B cell (primary cell): ENCODE results near the gene SIPA1L3. TPM values are rescaled to one million over a fixed set of nuclear protein-coding genes. Genes with fewer than 3 reads are reported as not detected.
"Not testable (repeated sequence)": the region's sequence is repeated elsewhere in the genome, so short reads cannot be mapped to it uniquely, and the experiment has no call there.

Source experiments
- ATAC-seq: fragments of 200-7000 bp; cut with Tn5 transposase; one replicate; pipeline ENCODE4 v1.10.0; 2021; ENCODE audit warnings: low read depth, mild to moderate bottlenecking, moderate number of reproducible peaks, moderate library complexity
- CTCF ChIA-PET: fragments of 350-600 bp; sonication (Branson Sonifier 250); formaldehyde crosslinking; loops from one replicate; lab custom pipeline; 2021; ENCODE audit warnings: antibody characterized with exemption, inconsistent platforms; lab: Charles Lee
- POLR2A ChIA-PET: fragments of 350-600 bp; sonication (Branson Sonifier 250); formaldehyde crosslinking; loops from one replicate; lab custom pipeline; 2021; ENCODE audit warnings: antibody characterized with exemption; lab: Charles Lee
- DNase-seq: peaks from one replicate; pipeline ENCODE4 v3.0.0; 2013
- H2AFZ ChIP-seq: 2 replicates; pipeline ENCODE4 v1.6.1; 2012; ENCODE audit warnings: mild to moderate bottlenecking, low read depth, low read length; ENCODE audit not compliant: insufficient read depth, poor library complexity, severe bottlenecking
- H3K27ac ChIP-seq, 2 donors: 1 replicate in 1 of 2; 2 replicates in 1 of 2; pipeline ENCODE4 v1.5.1; 2012 to 2013; ENCODE audit warnings: low read length in 2 of 2, mild to moderate bottlenecking in 2 of 2, moderate library complexity in 1 of 2
- H3K27me3 ChIP-seq, 4 experiments: fragments of 200-600 bp in 1 of 4; sonication (generic) in 1 of 4; replicated peaks in 1 of 4; 1 replicate in 2 of 4; 2 replicates in 2 of 4; pipeline versions ENCODE4 v1.6.1 to v1.7.0; 2013 to 2016; ENCODE audit warnings: low read length in 3 of 4, mild to moderate bottlenecking in 2 of 4, mixed read lengths in 1 of 4, moderate library complexity in 1 of 4; ENCODE audit not compliant: insufficient read depth in 4 of 4, control insufficient read depth in 3 of 4; ENCODE audit errors: control extremely low read depth in 1 of 4
- H3K36me3 ChIP-seq, 2 experiments: replicated peaks in 1 of 2; 1 replicate in 1 of 2; 2 replicates in 1 of 2; pipeline versions ENCODE4 v1.6.1 to v1.7.1; 2013; ENCODE audit warnings: low read length in 1 of 2; ENCODE audit not compliant: insufficient read depth in 2 of 2, control insufficient read depth in 1 of 2; ENCODE audit errors: control extremely low read depth in 1 of 2, extremely low read depth in 1 of 2
- H3K4me1 ChIP-seq, 2 donors: fragments of 200-600 bp in 1 of 2; sonication (generic) in 1 of 2; 1 replicate in 1 of 2; 2 replicates in 1 of 2; pipeline versions ENCODE4 v1.5.1 to v1.6.1; 2013 to 2017; ENCODE audit warnings: low read length in 2 of 2; ENCODE audit not compliant: control insufficient read depth in 2 of 2, insufficient read depth in 2 of 2
- H3K4me2 ChIP-seq: replicated peaks from 2 replicates; pipeline ENCODE3; 2012; ENCODE audit warnings: mild to moderate bottlenecking, low read depth, low read length; ENCODE audit not compliant: poor library complexity, severe bottlenecking
- H3K4me3 ChIP-seq, 5 experiments: fragments of 200-600 bp in 1 of 5; sonication (generic) in 1 of 5; 1 replicate in 3 of 5; 2 replicates in 2 of 5; pipeline versions ENCODE4 v1.5.1 to v1.7.0; 2011 to 2016; ENCODE audit warnings: low read length in 4 of 5, mild to moderate bottlenecking in 4 of 5, low read depth in 2 of 5, control low read depth in 1 of 5, moderate library complexity in 1 of 5; ENCODE audit not compliant: insufficient read depth in 1 of 5; ENCODE audit errors: control extremely low read depth in 1 of 5, extremely low read depth in 1 of 5
- H3K79me2 ChIP-seq: fragments of 200-600 bp; sonication (generic); one replicate; pipeline ENCODE4 v1.6.0; 2016; ENCODE audit warnings: low read length; ENCODE audit not compliant: control insufficient read depth, insufficient read depth
- H3K9ac ChIP-seq: fragments of 200-600 bp; sonication (generic); 2 replicates; pipeline ENCODE4 v1.6.1; 2017; ENCODE audit warnings: mild to moderate bottlenecking, low read length, moderate library complexity
- H3K9me3 ChIP-seq, 3 donors: one replicate each; pipeline versions ENCODE4 v1.6.1 to v1.7.1; 2013; ENCODE audit warnings: low read length in 2 of 3; ENCODE audit not compliant: control insufficient read depth in 2 of 3, insufficient read depth in 1 of 3; ENCODE audit errors: control extremely low read depth in 1 of 3
- H4K20me1 ChIP-seq: 2 replicates; pipeline ENCODE4 v1.6.0; 2012; ENCODE audit warnings: mild to moderate bottlenecking, low read length; ENCODE audit not compliant: insufficient read depth, control insufficient read depth, poor library complexity, severe bottlenecking
- H3K27ac Mint-ChIP-seq: one replicate; pipeline ENCODE4 v1.8.0; 2021; ENCODE audit warnings: mixed read lengths
- H3K27me3 Mint-ChIP-seq: one replicate; pipeline ENCODE4 v1.8.0; 2021; ENCODE audit warnings: mixed read lengths
- H3K4me1 Mint-ChIP-seq: one replicate; pipeline ENCODE4 v1.8.0; 2021; ENCODE audit warnings: mixed read lengths
- H3K4me3 Mint-ChIP-seq: one replicate; pipeline ENCODE4 v1.8.0; 2021; ENCODE audit warnings: mixed read lengths
- H3K9me3 Mint-ChIP-seq: one replicate; pipeline ENCODE4 v1.8.0; 2022; ENCODE audit warnings: mixed read lengths; ENCODE audit not compliant: insufficient read depth
- EZH2 ChIP-seq: IDR thresholded peaks from 2 replicates; pipeline ENCODE4 v1.6.1; 2012; ENCODE audit warnings: borderline replicate concordance, low read depth, mild to moderate bottlenecking, moderate library complexity, low read length; ENCODE audit not compliant: insufficient read depth, poor library complexity, severe bottlenecking
- WGBS: methylation state at CpG from one replicate; pipeline ENCODE4 v1.1.5; 2013; ENCODE audit warnings: missing lambda C conversion rate; ENCODE audit not compliant: insufficient coverage; 5-methylcytosine and 5-hydroxymethylcytosine counted together
- intact Hi-C: fragments of 100-400 bp; cut with micrococcal nuclease; formaldehyde crosslinking; loops from one replicate; pipeline ENCODE4 v1.10.0; 2022
- polyA plus RNA-seq: library from polyadenylated mRNA; depleted of rRNA; stranded (reverse); fragments of >200 nt; gene quantifications from 2 replicates; pipeline ENCODE4 v1.2.3, GENCODE V29; 2012
- total RNA-seq, 2 donors: library from RNA; stranded (reverse); fragments of 120-200 nt in 1 of 2; gene quantifications; 1 replicate in 1 of 2; 2 replicates in 1 of 2; pipeline versions ENCODE4 v1.2.3 to v1.2.4, GENCODE V29; 2013 to 2022

The SIPA1L3 gene
- total and polyA plus RNA-seq, 2 donors (not counting 1 experiment from before 2014, with no cell fraction given) = 48.3 to 295 TPM

- H4K20me1 ChIP-seq = no peaks in the 10 kb centered on the region
- H3K9me3 Mint-ChIP-seq = no peaks in the 10 kb centered on the region
- ATAC-seq (peak; percentile 12), DNase-seq (peak; percentile 45)
- peaks cover 0 to 42% of the 10 kb centered on the region in 2 experiments for H3K36me3 ChIP-seq
- H3K27me3 Mint-ChIP-seq = no peaks in the 10 kb centered on the region
- H3K27me3 ChIP-seq = no peaks in the 10 kb centered on the region
- H3K27ac Mint-ChIP-seq = peak overlapping the region; percentile 95
- H3K9me3 ChIP-seq = peaks cover 0 to 12% (median 0%) of the 10 kb centered on the region in 3 donors
- H3K4me3 Mint-ChIP-seq = peak overlapping the region; percentile 80
- peak overlapping the region; percentile 72 to 87 for H3K27ac ChIP-seq
- peak overlapping the region in 4 of 5 experiments; percentile 1 to 56 (median 24) for H3K4me3 ChIP-seq
- intact Hi-C loops = no loop called here
- peak overlapping the region; percentile 80 for H3K4me2 ChIP-seq
- ChIA-PET CTCF (interaction anchor here (0.7 to 5.5 kb wide), 6 partner anchors 8 to 82 kb away, joined by 3 to 54 read pairs (median 10); partner anchors contain the start of genes SIPA1L3 and WDR87), POLR2A (interaction anchor here (0.7 to 3.7 kb wide), 6 partner anchors 13 to 159 kb away, joined by 3 to 25 read pairs (median 4); partner anchors contain the start of genes SIPA1L3 and WDR87)
- H3K79me2 ChIP-seq = peaks cover 99% of the 10 kb centered on the region
- TF ChIP-seq EZH2 = no peak
- peak overlapping the region; percentile 58 for H3K9ac ChIP-seq
- H3K4me1 ChIP-seq = peaks cover 77 to 87% of the 10 kb centered on the region in 2 donors
- H3K4me1 Mint-ChIP-seq = peaks cover 69% of the 10 kb centered on the region
- peak overlapping the region; percentile 71 for H2AFZ ChIP-seq
- 29% methylated on average over 21 of the region's 23 CpGs for WGBS
Observed at GRCh38 chr19:37920591-37921450, 13.8 kb downstream of the SIPA1L3 start.

GRCh38 chr19:37924573-37924972 lies 17.6 kb downstream of the SIPA1L3 start:
- DNase-seq, H3K9ac ChIP-seq, H4K20me1 ChIP-seq, H3K4me3 ChIP-seq, intact Hi-C loops, H2AFZ ChIP-seq, H3K9me3 Mint-ChIP-seq, H3K27me3 Mint-ChIP-seq, ATAC-seq, H3K4me3 Mint-ChIP-seq, H3K27me3 ChIP-seq, H3K4me2 ChIP-seq: not testable (repeated sequence)
- Mint-ChIP-seq H3K4me1 (peaks cover 80% of the 10 kb centered on the region), H3K27ac (peak overlapping the region; percentile 90)
- H3K36me3 ChIP-seq = peaks cover 0 to 25% of the 10 kb centered on the region in 2 experiments
- H3K79me2 ChIP-seq = peaks cover 96% of the 10 kb centered on the region
- H3K27ac ChIP-seq = peak overlapping the region in 1 of 2 donors; percentile 50
- POLR2A ChIA-PET = interaction anchor here (0.6 to 3.7 kb wide), 12 partner anchors 7 to 386 kb away, joined by 3 to 25 read pairs (median 4); partner anchors contain the start of genes SIPA1L3 and WDR87
- WGBS = 100% methylated on average over 3 of the region's 8 CpGs
- H3K4me1 ChIP-seq = peaks cover 86 to 94% of the 10 kb centered on the region in 2 donors
- CTCF ChIA-PET = interaction anchor here (0.8 to 5.5 kb wide), 6 partner anchors 15 to 109 kb away, joined by 3 to 54 read pairs (median 6); partner anchors contain the start of genes SIPA1L3 and WDR87
- peaks cover 0 to 17% (median 0%) of the 10 kb centered on the region in 3 donors for H3K9me3 ChIP-seq
